Putamen (tissue), 1 donor: ENCODE results near the gene HIGD1A.

ENCODE experiments used
- DNase-seq: peaks from one replicate; pipeline ENCODE4 v3.0.0-alpha.2; 2016; ENCODE audit warnings: low spot score

The HIGD1A gene

GRCh38 chr3:42734263-42734860 lies 69.9 kb downstream of the HIGD1A start:
- DNase-seq = no peak

GRCh38 chr3:42733501-42734262 lies 70.6 kb downstream of the HIGD1A start:
- peak; percentile 96 for DNase-seq
